ENCODE data around the gene STARD3NL. TPM values are rescaled to one million over a fixed set of nuclear protein-coding genes. Genes with fewer than 3 reads are reported as not detected.

Gene STARD3NL
- total RNA-seq, 1 donor from 2014 or later = 46.7 TPM

GRCh38 chr7:38142736-38143135, 35.3 kb upstream of the STARD3NL start:
- H3K4me1 Mint-ChIP-seq (ENCODE audit: unreplicated experiment) = no peaks in the 10 kb centered on the region
- H3K27ac Mint-ChIP-seq = no peak overlapping the region
- no peaks in the 10 kb centered on the region for H3K9me3 Mint-ChIP-seq
- no peak overlapping the region for H3K4me3 Mint-ChIP-seq
- no peak for TF ChIP-seq CTCF (conservative IDR thresholded peaks at IDR 0.05)
- no peak for DNase-seq (ENCODE audit: extremely low spot score, unreplicated experiment)
- H3K27me3 Mint-ChIP-seq = no peaks in the 10 kb centered on the region
- no peaks in the 10 kb centered on the region for H3K36me3 Mint-ChIP-seq

GRCh38 chr7:38147005-38147404, 31.0 kb upstream of the STARD3NL start:
- DNase-seq (ENCODE audit: extremely low spot score, unreplicated experiment) = no peak
- H3K36me3 Mint-ChIP-seq = no peaks in the 10 kb centered on the region
- no peaks in the 10 kb centered on the region for H3K4me1 Mint-ChIP-seq (ENCODE audit: unreplicated experiment)
- H3K9me3 Mint-ChIP-seq = no peaks in the 10 kb centered on the region
- no peak overlapping the region for H3K27ac Mint-ChIP-seq
- H3K4me3 Mint-ChIP-seq = no peak overlapping the region
- no peak for TF ChIP-seq CTCF (conservative IDR thresholded peaks at IDR 0.05)
- no peaks in the 10 kb centered on the region for H3K27me3 Mint-ChIP-seq

- no peak overlapping the region for H3K27ac Mint-ChIP-seq
- H3K36me3 Mint-ChIP-seq = no peaks in the 10 kb centered on the region
- no peak for DNase-seq (ENCODE audit: extremely low spot score, unreplicated experiment)
- no peaks in the 10 kb centered on the region for H3K27me3 Mint-ChIP-seq
- no peaks in the 10 kb centered on the region for H3K9me3 Mint-ChIP-seq
- TF ChIP-seq CTCF (conservative IDR thresholded peaks at IDR 0.05) = no peak
- H3K4me3 Mint-ChIP-seq = no peak overlapping the region
- no peaks in the 10 kb centered on the region for H3K4me1 Mint-ChIP-seq (ENCODE audit: unreplicated experiment)
Measured at GRCh38 chr7:38151556-38151955, 26.5 kb upstream of the STARD3NL start.

GRCh38 chr7:38153515-38153914, 24.5 kb upstream of the STARD3NL start:
- H3K27me3 Mint-ChIP-seq = no peaks in the 10 kb centered on the region
- no peaks in the 10 kb centered on the region for H3K9me3 Mint-ChIP-seq
- H3K4me3 Mint-ChIP-seq = no peak overlapping the region
- no peak for TF ChIP-seq CTCF (conservative IDR thresholded peaks at IDR 0.05)
- no peak for DNase-seq (ENCODE audit: extremely low spot score, unreplicated experiment)
- no peaks in the 10 kb centered on the region for H3K36me3 Mint-ChIP-seq
- H3K27ac Mint-ChIP-seq = no peak overlapping the region
- no peaks in the 10 kb centered on the region for H3K4me1 Mint-ChIP-seq (ENCODE audit: unreplicated experiment)

GRCh38 chr7:38154278-38154677, 23.8 kb upstream of the STARD3NL start:
- Mint-ChIP-seq H3K27me3 (no peaks in the 10 kb centered on the region), H3K4me1 (ENCODE audit: unreplicated experiment) (no peaks in the 10 kb centered on the region), H3K36me3 (no peaks in the 10 kb centered on the region), H3K9me3 (no peaks in the 10 kb centered on the region), H3K27ac (no peak overlapping the region), H3K4me3 (no peak overlapping the region)
- no peak for DNase-seq (ENCODE audit: extremely low spot score, unreplicated experiment)
- TF ChIP-seq CTCF (conservative IDR thresholded peaks at IDR 0.05) = no peak

- Mint-ChIP-seq H3K4me3 (no peak overlapping the region), H3K27me3 (no peaks in the 10 kb centered on the region), H3K9me3 (peaks cover 4% of the 10 kb centered on the region), H3K36me3 (no peaks in the 10 kb centered on the region), H3K27ac (no peak overlapping the region), H3K4me1 (ENCODE audit: unreplicated experiment) (no peaks in the 10 kb centered on the region)
- no peak for TF ChIP-seq CTCF (conservative IDR thresholded peaks at IDR 0.05)
- DNase-seq (ENCODE audit: extremely low spot score, unreplicated experiment) = no peak
Measured at GRCh38 chr7:38160003-38160571, 18.0 kb upstream of the STARD3NL start.
